Activated CD4-positive, CD25-positive, alpha-beta regulatory T cell (primary cell): ENCODE measurements around the gene ASGR2.
"Not testable (repeated sequence)": the region's sequence is repeated elsewhere in the genome, so short reads cannot be mapped to it uniquely, and the experiment has no call there.

ENCODE experiments used
- DNase-seq, 4 experiments: peaks; one replicate each; lab custom pipeline; 2025; lab: John Stamatoyannopoulos, UW

The ASGR2 gene, protein sequence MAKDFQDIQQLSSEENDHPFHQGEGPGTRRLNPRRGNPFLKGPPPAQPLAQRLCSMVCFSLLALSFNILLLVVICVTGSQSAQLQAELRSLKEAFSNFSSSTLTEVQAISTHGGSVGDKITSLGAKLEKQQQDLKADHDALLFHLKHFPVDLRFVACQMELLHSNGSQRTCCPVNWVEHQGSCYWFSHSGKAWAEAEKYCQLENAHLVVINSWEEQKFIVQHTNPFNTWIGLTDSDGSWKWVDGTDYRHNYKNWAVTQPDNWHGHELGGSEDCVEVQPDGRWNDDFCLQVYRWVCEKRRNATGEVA

DNA sequence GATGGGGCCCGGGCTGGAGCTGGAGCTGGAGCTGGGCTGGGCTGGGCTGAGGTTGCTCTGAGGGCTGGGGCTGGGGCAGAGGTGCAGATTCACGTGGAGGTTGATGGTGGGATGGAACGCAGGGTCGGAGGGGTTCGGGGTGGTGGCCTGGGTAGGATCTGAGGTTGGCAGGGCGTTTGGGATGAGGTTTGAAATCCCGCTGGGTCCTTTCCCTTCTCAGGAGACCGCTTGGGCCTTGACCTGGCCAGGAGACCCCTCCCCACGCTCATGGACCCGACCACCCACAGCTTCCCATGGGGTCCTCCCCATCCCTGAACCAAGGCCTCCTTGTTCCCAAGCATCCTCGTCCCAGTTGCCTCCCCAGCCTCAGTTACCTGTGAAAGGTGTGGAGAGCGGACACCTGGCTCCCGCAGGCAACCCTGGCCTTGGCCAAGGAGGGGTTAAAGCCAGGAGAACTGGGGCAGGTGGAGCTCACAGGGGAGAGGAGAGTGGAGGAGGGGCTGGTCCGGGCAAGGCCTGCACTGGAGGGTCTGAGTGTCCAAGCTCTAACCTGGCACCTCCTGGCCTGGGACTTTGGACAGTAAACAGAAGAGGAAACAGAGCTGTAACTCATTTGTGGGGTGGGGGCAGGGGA lies at the start of gene ASGR2:
Gene ASGR2, minus strand, starts transcription at position 582 of the 634 bp plus-strand sequence. CDS start 582 bp downstream, outside the sequence.
- no peak for DNase-seq

DNA sequence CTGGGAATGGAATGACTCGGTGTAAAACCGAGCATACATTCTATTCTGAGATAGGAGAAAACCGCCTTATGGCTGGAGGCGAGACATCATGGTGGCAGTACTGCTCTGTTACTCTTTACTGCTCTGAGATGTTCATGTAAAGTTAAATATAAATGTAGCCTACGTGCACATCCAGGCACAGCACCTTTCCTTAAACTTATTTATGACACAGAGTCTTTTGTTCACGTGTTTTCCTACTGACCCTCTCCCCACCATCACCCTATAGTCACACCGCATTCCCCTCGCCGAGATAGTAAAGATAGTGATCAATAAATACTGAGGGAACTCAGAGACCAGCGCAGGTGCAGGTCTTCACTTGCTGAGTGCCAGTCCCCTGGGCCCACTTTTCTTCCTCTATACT lies 44.9 kb upstream of the ASGR2 start:
- DNase-seq, result not testable (repeated sequence)

DNA sequence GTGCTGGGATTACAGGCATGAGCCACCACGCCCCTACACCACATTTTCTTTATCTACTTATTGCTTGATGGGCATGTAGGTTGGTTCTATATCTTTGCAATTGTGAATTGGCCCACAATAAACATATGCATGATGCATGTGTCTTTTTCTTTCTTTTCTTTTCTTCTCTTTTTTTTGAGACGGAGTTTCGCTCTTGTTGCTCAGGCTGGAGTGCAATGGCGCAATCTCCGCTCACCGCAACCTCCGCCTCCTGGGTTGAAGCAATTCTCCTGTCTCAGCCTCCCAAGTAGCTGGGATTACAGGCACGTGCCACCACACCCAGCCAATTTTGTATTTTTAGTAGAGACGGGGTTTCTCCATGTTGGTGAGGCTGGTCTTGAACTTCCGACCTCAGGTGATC lies 43.8 kb upstream of the ASGR2 start:
- not testable (repeated sequence) for DNase-seq

DNA sequence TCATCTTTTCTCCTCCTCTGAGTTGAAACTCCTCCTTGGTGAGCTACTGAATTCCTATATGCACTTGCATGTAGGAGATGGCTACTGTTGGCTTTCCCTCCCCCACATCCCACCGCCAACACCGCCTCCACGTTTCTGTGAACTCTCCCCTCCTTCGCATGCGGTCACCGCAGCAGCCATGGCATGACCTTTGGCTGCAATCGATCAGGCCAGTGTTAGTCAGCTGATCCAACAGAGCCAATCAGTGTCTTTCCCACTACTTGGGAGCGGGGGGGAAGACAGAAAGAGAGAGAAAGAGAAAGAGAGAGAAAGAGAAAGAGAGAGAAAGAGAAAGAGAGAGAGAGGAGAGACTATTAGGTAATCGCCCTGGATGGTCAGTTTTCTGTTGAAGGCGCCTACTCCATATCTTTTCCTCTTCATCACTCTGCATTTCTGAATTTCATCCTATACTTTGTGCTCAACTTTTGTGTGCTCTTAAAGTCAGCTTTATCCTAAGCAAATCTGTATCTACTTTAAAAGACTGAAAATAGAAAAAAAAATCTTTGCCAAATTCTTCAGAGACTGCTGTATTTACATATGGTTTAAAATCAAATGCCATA lies 41.8 kb upstream of the ASGR2 start:
- no peak for DNase-seq

DNA sequence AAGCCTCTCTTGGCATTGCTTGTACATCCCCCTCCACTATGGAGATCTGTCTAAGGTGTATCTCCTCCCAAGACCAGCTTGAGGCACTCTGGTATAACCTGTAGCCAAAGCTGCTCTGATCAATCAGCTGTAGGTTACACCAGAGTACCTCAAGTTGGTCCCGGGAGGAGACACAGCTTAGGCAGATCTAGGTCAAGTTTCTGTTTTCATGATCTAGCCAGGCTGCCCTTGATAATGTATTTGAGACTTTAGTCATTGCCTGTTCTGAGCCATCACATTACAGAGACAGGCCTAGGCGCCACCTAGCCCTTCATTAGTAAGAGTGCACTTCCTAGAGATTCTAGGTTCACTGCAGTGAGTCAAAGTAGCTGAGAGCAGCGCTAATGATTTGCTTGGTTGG lies 33.1 kb upstream of the ASGR2 start:
- no peak for DNase-seq

DNA sequence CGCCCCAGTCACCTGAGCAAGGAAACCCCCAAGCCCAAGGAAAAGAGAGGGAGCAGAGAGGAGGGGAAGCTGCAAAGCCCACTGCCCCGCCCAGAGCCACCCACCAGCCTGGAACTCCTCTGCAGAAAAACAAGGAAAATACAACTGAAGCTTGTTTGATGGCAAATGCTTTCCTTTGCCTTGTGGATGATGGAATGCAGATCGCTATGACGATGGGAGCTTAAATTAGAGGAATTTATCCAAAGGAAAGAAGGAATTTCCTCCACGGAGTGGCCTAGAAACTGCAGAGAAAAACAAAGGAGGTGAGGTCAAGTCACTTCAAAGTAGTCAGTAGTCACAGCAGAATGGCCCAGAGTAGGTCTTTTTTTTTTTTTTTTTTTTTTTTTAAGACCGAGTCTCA lies 31.5 kb upstream of the ASGR2 start:
- no peak for DNase-seq

DNA sequence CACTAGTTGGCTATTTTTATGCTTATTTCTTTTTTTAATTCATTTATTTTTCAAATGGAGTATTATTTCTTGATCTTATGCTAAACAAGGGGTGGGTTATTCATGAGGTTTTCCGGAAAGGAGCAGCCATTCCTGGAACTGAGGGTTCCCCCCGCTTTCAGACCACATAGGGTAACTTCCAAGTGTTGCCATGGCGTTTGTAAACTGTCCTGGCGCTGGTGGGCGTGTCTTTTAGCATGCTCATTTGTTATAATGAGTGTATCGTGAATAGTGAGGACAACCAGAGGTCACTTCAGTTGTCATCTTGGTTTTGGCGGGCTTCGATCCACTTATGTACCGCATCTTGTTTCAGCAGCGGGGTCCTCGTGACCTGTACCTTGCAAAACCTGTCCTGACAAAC lies 29.6 kb upstream of the ASGR2 start:
- DNase-seq, result no peak

DNA sequence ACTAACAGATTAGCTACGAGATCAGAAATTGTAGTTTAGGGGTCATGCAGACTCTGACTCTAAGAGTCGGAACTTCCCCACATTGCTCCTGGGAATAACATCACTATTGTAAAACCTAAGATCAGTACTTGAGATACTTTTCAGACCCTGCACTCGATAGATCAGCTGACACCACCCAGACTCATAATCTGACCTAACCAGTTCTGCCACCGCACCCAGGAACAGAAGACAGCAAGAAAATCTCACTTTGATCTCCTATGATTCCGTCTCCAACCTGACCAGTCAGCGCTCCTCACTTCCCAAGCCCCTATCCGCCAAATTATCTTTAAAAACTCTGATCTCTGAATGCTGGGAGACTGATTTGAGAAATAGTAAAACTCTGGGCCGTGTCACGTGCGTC lies 27.2 kb upstream of the ASGR2 start:
- no peak for DNase-seq

DNA sequence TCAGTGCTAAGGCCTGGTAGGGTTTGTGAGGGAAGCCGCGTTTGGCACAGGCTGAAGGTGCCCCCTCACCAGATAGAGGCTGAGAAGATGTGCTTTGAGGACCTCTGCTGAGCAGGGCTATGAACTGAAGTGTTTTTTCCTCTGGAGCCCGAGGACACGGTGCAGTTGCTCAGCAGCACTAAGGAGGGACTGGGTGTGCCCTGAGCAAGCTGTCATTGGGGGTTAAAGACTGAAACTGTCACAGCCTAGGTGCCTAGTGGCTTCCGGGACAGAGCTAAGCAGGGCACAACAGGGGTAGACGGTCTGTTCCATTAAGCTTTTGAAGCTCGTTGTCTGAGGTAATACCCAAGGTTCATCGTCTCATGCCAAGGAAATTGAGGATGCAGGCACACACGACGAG lies 24.8 kb upstream of the ASGR2 start:
- DNase-seq, result no peak

DNA sequence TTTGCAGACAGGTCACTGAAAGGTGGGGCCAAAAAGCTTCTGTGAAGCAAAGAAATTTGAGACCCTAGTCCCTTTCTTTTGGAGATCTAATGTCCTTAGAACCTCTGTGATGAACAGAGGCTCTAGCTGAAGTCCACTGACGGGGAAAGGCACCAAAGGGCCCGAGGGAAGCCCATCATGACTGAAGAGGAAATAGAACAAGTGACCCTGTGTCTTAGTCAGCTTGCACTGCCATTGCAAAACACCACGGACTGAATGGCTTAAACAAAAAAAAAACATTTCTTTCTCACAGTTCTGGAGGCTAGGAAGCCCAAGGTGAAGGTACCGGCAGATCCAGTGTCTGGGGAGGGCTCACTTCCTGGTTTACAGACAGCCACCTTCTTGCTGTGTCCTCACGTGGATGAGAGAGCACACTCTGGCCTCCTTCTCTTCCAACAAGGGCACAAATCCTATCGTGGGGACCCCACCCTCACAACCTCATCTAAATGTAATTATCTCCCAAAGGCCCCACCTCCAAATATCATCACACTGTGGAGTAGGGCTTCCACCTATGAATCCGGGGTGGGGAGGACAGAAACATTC lies 24.3 kb upstream of the ASGR2 start:
- DNase-seq, result no peak

DNA sequence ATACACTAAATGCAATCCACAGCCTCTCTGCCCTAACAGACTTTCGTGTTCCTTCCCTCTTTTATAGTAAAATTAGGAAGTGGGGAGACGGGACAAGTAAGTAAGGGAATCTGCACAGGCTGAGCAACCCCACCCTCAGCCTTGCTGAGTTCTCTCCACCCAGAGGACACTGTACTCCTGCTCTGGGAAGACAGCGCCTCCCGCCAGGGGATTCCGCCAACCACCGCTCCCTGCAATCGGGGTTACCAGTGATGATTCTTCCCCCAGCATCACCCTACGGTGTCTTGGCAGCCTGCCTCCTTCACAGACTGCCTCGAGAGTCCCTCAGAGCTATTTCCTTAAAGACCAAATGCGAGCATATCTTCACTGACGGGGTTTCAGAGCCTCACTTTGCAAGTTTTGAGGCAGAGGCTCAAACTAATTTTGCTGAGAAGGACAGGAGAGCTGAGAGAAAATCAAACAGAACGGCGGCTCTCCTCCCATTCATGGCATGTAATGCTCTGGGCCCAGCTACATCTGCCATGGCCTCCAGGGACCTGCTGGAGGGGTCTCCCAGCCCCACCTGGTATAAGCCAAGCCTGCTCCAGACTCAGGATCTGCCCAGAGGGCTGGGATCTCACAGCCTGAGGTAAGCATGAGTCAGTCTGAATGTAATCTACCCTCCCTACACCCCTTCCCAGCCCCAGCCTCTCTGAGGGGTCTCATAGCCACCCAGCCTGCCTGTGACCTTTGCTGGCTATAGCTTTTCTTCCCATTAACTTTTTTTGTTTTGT lies 22.7 kb upstream of the ASGR2 start:
- DNase-seq, result no peak

DNA sequence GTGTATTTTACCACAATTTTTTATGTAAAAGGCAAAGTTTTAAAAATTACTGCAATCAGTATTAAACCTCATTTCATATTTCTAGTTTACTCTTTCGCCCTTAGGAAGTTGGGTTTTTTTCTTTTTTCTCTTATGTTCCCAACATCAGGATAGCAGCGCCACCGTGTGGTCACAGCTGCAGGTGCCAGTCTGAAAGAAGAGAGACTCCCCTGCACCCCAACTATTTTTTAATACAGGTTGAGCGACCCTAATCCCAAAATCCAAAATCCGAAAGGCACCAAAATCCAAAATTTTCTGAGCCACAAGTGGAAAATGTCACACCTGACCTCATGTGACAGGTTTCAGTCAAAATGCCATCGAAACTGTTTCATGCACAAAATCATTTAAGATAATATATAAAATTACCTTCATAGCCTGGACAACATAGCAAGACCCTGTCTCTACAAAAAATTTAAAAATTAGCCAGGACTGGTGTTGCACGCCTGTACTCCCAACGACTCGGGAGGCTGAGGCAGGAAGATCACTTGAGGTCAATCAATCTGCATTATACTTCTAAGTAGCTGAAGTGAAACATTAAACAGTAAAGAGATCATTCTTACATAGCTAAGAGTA lies 21.8 kb upstream of the ASGR2 start:
- peak; percentile 51 to 72 (median 56) for DNase-seq

DNA sequence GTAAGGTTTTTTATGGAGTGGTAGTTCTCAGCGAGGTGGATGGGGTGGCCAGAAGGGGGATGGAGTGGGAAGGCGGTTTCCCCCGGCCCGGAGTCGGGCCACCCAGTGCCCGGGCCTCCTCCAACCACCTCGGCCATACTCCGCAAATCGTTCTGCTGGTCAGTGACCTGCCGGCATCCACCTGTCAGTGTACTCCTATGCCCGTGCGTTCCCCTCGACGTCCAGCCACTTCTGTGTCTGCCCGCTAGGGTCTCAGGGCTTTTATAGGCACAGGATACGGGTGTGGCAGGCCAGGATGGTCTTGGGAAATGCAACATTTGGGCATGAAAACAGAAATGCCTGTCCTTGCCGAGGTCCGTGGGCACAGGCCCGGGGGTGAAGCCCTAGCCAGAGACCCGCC lies 19.3 kb upstream of the ASGR2 start:
- no peak for DNase-seq

DNA sequence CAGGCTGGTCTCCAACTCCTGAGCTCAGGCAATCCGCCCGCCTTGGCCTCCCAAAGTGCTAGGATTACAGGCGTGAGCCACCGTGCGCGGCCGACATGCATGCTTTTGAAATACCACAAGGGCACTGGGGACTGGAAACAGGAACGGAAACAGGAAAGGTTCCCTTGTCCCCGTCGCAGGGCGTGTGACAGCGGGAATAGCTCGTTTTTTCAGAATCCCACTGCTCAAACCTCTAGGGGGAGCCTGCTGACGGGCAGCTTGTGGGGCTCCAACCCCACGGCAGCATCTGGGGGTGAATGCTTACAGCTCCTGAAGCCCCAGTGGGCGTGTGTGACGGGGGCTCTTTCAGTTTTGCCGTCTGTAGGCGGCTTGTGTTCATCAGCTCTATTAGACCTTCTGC lies 18.8 kb upstream of the ASGR2 start:
- DNase-seq, result no peak

DNA sequence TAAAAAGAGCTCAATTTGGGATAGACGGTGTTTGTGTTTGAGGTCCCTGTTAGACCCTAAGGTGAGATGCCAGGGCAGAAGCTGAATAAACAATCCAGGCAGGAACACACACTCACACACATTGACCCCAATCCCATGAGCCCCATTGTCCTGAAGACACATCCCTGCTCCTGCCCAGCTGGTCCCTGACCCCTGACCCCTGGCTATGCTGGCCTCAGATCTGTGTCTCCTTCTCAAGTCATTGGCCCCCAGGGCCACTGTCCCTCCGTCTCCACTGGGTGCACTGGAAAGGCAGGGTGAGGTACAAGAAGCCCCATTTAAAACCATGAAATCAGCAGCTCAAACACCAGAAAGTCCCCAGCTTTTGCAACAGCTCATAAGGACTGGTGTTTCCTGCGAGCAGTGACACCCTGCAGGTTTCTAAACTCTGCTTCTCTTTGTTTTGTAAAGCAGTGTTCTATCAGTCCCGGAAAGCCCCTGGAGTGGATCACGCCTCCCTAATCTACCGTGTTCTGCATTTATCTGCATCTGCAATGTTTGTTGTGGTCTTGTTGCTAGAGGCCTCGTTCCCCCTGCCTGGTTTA lies 18.0 kb upstream of the ASGR2 start:
- peak in 1 of 4 experiments; percentile 13 for DNase-seq

DNA sequence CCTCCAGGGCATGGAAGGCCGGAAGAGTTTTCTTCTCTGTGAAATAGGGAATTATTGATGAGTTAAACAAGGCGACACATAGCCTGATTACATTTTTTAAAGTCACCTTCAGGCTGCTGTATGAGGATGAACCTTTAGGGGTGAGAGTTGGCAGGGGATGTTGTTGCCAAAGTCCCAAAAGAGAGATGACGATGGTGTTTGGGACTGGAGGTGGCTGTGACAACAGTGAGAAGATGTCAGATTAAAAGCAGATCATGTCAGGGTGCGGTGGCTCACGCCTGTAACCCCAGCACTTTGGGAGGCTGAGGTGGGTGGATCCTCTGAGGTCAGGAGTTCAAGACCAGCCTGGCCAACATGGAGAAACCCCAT lies 16.8 kb upstream of the ASGR2 start:
- DNase-seq, result no peak

DNA sequence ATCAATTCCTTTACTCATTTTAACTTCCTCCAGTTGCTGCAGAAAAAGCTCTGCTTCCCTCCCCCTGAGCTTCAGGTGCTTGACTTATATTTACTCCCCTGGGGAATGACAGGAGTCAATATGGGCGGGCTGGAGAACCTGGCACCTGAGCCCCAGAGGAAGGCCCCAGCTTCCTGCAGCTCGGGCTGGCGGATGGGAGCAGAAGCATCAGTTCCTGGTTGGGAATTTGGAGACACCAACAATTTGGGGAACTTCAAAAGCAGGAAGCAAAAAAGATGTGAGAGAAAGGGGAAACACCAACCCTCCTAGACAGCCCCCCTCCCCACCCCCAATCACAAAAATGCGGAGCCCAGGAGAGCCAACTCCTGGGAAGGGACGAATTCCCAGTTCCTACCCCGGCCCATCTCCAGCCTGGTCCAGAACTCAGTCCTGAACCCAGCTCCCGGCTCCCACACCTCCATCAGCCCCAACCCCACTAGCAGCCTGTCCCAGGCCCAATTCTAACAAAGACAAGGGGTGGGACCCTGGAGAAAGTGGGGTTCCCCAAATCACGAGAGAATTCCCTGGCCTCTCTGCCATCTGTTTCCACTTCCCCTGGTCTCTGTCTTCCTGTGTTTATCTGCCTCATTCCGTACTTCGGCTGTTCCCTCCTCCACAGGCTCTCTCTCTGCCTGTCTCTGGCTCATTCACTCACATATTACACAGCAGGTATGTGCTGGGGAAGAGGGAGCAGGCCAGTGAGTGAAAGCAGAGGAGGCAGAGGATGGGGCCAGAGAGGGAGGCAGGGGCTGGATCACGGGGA lies 16.2 kb upstream of the ASGR2 start:
- DNase-seq, result no peak

DNA sequence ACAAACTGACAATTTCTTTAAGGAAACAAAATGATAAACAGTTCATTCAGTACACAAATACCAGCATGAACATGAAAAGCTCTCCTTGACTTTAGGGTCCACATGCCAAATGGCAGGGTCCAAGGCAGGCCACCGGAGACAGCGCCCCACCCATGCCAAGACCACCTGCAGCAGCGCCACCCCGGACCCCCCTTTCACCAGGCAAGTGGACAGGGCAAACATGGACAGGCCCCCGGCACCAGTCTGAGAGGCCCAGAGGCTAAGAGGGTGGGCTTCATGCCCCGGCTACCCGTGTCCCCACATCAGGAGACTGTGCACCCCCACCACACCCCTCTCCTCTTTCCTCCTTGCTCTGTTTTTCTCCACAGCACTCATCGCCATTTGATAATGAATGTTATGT lies 14.7 kb upstream of the ASGR2 start:
- no peak for DNase-seq

DNA sequence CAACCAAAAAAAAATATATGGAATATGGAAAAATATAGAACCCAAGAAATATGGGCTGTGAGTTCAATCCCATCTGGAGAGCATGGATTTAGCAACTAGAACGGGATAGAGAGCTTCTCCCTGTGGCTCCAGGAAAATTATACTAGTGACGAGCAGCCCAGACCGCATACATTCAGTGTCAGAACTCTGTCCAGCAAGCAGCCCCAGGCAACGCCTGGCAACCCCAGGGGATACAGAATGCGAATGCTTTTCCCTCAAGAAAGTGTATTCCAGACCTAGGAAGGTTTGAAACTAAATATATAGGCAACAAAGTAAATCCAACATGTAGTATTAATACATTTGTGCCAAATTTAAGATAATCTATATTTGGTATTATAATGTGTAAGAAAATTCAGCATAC lies 13.5 kb upstream of the ASGR2 start:
- DNase-seq, result no peak

DNA sequence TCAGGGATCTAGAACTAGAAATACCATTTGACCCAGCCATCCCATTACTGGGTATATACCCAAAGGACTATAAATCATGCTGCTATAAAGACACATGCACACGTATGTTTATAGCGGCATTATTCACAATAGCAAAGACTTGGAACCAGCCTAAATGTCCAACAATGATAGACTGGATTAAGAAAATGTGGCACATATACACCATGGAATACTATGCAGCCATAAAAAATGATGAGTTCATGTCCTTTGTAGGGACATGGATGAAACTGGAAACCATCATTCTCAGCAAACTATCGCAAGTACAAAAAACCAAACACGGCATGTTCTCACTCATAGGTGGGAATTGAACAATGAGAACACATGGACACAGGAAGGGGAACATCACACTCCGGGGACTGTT lies 12.9 kb upstream of the ASGR2 start:
- DNase-seq, result not testable (repeated sequence)

DNA sequence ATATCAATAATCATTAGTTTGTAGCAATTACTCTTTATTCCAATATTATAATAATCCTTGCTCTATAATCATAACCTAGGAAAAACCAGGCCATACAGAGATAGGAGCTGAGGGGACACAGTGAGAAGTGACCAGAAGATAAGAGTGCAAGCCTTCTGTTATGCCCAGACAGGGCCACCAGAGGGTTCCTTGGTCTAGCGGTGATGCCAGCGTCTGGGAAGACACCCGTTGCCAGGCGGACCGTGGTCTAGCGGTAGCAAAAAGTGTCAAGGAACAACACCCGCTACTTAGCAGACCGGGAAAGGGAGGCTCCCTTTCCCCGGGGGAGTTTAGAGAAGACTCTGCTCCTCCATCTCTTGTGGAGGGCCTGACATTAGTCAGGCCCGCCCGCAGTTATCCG lies 11.8 kb upstream of the ASGR2 start:
- not testable (repeated sequence) for DNase-seq
